GM18520 (cell line): ENCODE results near the gene XIRP2.

Experiments
- ATAC-seq: cut with Tn5 transposase; IDR thresholded peaks from one replicate; pipeline ENCODE4 v1.9.1; 2021; ENCODE audit not compliant: unreplicated experiment

XIRP2 gene

DNA sequence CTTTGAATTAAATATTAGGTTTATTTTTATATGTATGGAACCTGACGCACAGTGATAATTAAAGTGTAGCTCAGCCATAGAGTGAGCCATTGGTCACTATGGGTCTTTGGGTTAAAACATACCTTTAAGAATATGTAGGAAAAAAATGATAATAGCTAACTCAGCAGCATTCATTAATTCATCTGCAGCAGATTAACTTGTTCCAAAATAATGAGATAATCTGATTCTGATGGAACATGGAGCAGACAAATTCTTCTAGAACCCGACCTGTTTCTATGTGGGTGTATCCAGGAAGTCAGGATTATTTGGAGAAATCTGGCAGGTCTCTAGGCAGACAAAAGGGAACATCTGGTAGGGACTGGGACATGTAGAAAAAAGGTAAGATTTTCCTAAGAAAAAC, at the start of gene XIRP2:
Gene XIRP2 (plus strand): TSS at position 301 of the 400 bp plus-strand sequence. CDS start 15,003 bp downstream, outside the sequence.
- no peak for ATAC-seq

DNA sequence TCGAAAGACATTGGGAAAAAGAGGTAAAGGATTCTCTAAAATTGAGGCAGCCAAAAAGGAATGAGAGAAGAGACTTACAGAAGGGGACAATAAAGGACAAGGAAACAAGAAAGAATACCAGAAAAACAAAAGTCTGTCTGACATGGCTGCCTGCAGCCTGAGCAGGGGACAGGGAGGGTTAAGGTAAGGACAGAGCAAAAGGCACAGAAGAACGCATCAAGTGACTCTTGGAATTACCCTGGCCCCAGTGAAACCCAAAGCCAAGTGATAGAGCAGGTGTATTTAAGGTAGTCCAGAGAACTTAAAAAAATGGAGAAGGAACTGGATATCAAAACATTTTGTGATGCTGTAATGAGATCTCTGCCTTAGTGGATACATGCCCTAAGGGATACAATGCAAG, 47.1 kb upstream of the XIRP2 start:
- ATAC-seq, result no peak

DNA sequence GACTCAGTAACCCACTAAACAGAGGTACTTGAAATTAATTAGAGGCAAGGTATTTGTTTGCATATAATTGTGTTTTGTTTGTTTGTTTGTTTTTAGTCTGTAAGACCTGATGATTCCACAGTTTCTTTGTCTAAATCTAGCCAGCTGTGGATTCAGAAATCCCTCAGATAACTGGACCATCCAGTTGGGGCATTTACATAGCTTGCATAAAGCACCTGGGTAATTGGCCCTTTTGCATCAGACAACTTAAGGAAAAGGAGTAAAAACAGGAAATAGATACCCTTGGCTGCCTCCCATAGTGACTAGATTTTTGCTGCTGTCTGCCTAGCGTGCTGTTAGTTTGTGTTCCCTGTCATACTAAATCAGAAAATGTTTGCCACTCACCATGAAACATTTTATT, 46.6 kb upstream of the XIRP2 start:
- no peak for ATAC-seq

DNA sequence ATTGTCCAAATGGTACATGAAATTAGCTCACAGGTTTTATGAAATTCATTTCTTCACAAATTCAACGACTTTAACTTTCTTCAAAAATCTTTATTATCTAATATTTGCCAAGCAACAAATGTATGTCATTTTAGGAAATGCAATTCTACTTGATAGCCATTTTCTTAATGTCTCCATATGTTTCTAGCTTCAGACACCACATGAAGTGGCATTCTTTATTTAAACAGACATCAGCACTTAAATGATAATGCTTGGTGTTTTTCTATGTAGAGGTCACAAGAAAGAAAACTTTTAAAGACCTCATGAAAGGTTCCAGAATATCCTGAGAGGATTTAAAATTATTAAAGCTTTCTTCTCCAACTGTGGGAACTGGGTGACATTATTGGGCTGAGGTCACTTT, 44.2 kb upstream of the XIRP2 start:
- no peak for ATAC-seq

- ATAC-seq, result no peak
Observed at GRCh38 chr2:166862468-166863132, 25.7 kb upstream of the XIRP2 start.

- no peak for ATAC-seq
Observed at GRCh38 chr2:166867874-166868514, 20.3 kb upstream of the XIRP2 start.

DNA sequence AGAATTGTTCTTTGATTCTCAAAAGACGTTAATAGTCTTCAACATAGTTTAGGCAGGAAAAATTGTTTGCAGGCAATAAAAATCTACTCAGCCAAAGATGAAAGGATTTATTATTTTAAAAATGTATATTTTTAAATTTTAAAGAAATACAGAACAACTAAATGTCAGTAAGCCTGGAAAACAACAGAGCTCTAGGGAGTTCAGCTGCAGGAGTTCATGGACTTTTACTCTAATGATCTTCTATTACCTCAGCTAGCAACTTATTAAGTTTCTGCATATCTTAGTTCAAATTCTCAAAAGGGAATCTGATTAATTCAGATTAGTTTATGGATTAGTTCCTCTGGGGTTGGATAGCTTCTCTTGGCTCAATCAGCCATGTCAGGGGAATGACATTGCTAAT, 17.9 kb upstream of the XIRP2 start:
- ATAC-seq, result no peak

GRCh38 chr2:166881177-166881576, 7.1 kb upstream of the XIRP2 start:
- no peak for ATAC-seq

DNA sequence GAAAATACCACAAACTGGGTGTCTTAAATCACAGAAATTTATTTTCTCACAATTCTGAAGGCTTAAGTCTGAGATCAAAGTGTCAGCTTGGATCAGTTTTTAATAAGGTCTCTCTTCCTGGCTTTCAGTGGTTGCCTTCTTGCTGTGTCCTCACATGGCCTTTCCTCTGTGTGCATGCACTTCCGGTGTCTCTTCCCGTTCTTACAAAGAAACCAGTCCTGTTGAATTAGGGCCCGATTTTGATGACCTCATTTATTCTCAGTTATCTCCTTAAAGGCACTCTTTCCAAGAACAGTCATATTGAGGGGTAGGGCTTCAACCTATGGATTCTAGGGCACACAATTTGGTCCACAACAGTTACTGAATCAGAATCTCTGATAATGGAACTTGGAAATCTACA, 5.4 kb upstream of the XIRP2 start:
- no peak for ATAC-seq

GRCh38 chr2:166891727-166892126, 3.4 kb downstream of the XIRP2 start:
- ATAC-seq, result no peak

DNA sequence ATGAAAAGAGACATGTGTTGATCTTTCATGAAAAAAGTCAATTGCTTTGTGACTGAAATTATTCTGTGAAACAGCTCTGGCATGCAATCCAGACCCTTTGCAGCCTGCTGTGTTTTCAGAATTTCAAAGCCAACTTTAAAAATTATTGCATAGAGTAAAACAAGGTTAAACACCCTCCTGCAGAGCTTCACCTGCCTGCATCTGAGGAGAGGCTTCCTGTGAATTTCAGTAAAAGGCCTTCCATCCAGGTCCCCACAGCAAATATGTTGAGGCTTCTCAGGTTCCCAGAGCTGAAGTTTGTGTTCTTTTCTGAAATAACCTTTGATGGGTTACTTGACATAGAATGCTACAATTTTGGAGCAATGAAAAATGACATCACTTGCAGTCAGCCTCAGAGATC, 4.1 kb downstream of the XIRP2 start:
- no peak for ATAC-seq

GRCh38 chr2:166895243-166895642, 7.0 kb downstream of the XIRP2 start:
- no peak for ATAC-seq

GRCh38 chr2:166897666-166898065, 9.4 kb downstream of the XIRP2 start:
- ATAC-seq, result no peak

- no peak for ATAC-seq
Observed at GRCh38 chr2:166899676-166900075, 11.4 kb downstream of the XIRP2 start.

DNA sequence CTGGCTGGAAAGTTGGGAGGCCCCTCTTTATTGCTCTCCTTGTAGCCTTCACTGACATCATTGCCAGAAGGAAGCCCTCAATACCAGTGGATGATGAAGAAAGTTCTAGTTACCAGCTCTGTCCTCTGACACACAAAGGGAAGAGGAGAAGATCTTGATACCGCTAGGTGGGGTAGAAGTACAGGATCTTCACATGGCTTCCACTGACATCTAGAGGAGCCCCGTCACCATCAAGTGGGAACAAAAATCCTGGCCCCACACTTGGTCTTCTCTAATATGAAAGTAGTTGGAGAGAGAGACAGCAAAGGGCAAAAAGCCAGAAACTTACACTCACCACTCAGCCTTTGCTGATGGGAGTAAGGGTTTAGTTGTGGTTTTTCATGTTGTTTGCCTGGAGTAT, 12.4 kb downstream of the XIRP2 start:
- no peak for ATAC-seq

DNA sequence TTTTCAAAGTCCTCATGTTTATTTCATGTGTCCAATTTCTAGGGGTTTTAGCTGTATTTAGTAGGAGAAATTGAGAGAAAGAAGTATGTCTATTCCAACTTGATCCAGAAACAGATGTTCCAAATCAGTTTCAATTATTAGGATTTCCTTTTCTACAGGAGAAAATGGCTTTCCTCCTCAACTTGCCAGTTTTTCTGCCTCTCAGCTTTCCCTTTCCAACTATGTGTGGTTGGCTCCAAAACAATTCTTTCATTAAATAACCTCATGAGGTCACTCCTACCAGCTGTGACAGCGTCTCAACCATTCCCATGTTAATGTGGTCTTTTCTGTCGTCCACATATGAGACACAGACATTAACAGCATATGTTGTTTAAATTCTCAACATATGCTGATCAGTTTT, 13.1 kb downstream of the XIRP2 start:
- no peak for ATAC-seq

GRCh38 chr2:166916987-166917386, 28.7 kb downstream of the XIRP2 start:
- no peak for ATAC-seq

DNA sequence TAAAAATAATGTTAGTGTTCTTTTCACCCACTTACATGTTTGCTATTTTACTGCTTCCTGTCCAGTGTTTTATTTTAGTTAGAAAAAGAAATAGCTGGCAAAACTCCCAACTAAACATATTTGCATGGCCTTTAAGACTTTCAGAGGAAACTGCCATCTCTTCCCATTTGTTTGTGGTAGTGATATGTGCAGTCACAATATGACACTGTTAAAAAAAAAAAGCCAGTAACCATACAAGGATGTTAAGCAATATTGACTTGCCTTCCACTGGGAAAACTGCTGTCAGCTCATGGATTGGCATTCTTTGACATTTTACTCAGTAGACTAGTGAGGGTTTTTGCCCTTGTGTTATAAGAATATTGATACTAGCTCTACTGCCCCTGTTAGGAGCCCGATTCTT, 29.1 kb downstream of the XIRP2 start:
- ATAC-seq, result no peak

- no peak for ATAC-seq
Observed at GRCh38 chr2:166921261-166921896, 33.1 kb downstream of the XIRP2 start.

DNA sequence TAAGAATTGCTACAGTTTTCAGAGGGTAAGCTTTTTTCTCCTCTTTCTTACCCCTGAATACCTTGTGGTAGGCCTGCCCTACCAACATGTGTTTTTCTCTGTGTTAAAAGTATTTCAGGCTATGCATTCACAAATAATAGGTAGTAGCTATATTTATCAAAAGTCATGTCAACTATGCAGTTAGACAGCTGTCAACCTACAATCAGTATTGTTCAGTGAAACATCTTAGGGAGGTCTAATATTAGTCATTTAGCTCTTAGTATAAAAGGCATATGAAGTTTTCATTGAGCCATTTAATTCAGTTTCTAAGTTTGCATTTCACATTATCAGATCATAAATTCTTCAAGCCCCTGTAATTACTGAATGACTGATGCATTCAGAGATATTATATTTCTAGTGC, 36.7 kb downstream of the XIRP2 start:
- ATAC-seq, result no peak

DNA sequence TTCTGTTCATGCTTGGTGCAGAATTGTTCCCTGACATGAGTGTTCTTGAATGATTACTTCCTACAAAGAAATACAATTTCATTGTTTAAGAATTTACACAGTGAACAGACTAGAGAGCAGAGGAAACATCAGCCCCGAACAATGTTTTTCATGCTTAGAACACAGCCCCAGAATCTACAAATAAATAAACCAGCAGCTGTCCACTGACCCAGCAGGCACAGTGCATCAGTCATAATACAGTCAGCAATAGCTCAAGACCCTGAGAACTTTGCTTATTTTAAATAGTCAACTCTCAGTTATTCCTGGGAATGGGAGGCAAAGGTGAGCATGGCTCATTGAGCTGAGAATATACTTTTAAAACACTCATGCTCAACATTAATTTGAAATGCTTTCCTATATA, 38.4 kb downstream of the XIRP2 start:
- no peak for ATAC-seq

GRCh38 chr2:166932032-166932431, 43.8 kb downstream of the XIRP2 start:
- no peak for ATAC-seq
